Activated CD4-positive, alpha-beta T cell treated with anti-CD3 and anti-CD28 coated beads, Interleukin-2, Interleukin-6, amounts not matched to agents 100 ng/mL and 50 ng/mL, durations not matched to agents 16 hours and 8 hours (primary cell): ENCODE results near the gene IGF2BP1.
"Not testable (repeated sequence)": the region's sequence is repeated elsewhere in the genome, so short reads cannot be mapped to it uniquely, and the experiment has no call there.

Source experiments
- DNase-seq: peaks from one replicate; pipeline ENCODE4 v3.0.0-alpha.2; 2020

Gene IGF2BP1

GRCh38 chr17:48996722-48997102, 473 bp upstream of the IGF2BP1 start:
- DNase-seq: no peak

GRCh38 chr17:48997827-48998586, 822 bp downstream of the IGF2BP1 start:
- no peak for DNase-seq

- no peak for DNase-seq
These were observed 1.6 kb downstream of the IGF2BP1 start for GRCh38 chr17:48998587-48999440.

GRCh38 chr17:49000943-49001342, 3.8 kb downstream of the IGF2BP1 start:
- DNase-seq: no peak

GRCh38 chr17:49001671-49002070, 4.5 kb downstream of the IGF2BP1 start:
- no peak for DNase-seq

GRCh38 chr17:49002331-49002730, 5.1 kb downstream of the IGF2BP1 start:
- no peak for DNase-seq

GRCh38 chr17:49002766-49003165, 5.6 kb downstream of the IGF2BP1 start:
- no peak for DNase-seq

GRCh38 chr17:49003557-49004511, 6.6 kb downstream of the IGF2BP1 start:
- no peak for DNase-seq

GRCh38 chr17:49005140-49005539, 8.0 kb downstream of the IGF2BP1 start:
- DNase-seq: no peak

GRCh38 chr17:49008908-49009307, 11.7 kb downstream of the IGF2BP1 start:
- not testable (repeated sequence) for DNase-seq

- DNase-seq: no peak
These were observed 15.6 kb downstream of the IGF2BP1 start for GRCh38 chr17:49012769-49013255.

GRCh38 chr17:49013311-49014213, 16.4 kb downstream of the IGF2BP1 start:
- no peak for DNase-seq

GRCh38 chr17:49015179-49015923, 18.2 kb downstream of the IGF2BP1 start:
- no peak for DNase-seq

GRCh38 chr17:49015924-49016774, 19.0 kb downstream of the IGF2BP1 start:
- DNase-seq: no peak

- no peak for DNase-seq
These were observed 19.7 kb downstream of the IGF2BP1 start for GRCh38 chr17:49016775-49017463.

GRCh38 chr17:49018116-49018612, 21.0 kb downstream of the IGF2BP1 start:
- DNase-seq: no peak

- no peak for DNase-seq
These were observed 21.6 kb downstream of the IGF2BP1 start for GRCh38 chr17:49018748-49019147.

GRCh38 chr17:49020609-49021008, 23.4 kb downstream of the IGF2BP1 start:
- no peak for DNase-seq
